ENCODE measurements around the gene SRRT.

The SRRT gene

GRCh38 chr7:100874300-100874576 is 665 bp upstream of the SRRT start:
- no peak for DNase-seq (ENCODE audit: low read depth)
- TF ChIP-seq CTCF (conservative IDR thresholded peaks at IDR 0.05; ENCODE audit: low read depth, low read length), result no peak
- H3K4me3 ChIP-seq (ENCODE audit: low read depth, low read length), result peak overlapping the region; percentile 94

GRCh38 chr7:100875356-100875751 is 451 bp downstream of the SRRT start:
- TF ChIP-seq CTCF (conservative IDR thresholded peaks at IDR 0.05; ENCODE audit: low read depth, low read length), result no peak
- DNase-seq (ENCODE audit: low read depth), result no peak
- H3K4me3 ChIP-seq (ENCODE audit: low read depth, low read length), result peak overlapping the region; percentile 94

GRCh38 chr7:100878013-100878412 is 3.1 kb downstream of the SRRT start:
- no peak overlapping the region for H3K4me3 ChIP-seq (ENCODE audit: low read depth, low read length)
- no peak for DNase-seq (ENCODE audit: low read depth)
- no peak for TF ChIP-seq CTCF (conservative IDR thresholded peaks at IDR 0.05; ENCODE audit: low read depth, low read length)

GRCh38 chr7:100878685-100879084 is 3.8 kb downstream of the SRRT start:
- no peak for TF ChIP-seq CTCF (conservative IDR thresholded peaks at IDR 0.05; ENCODE audit: low read depth, low read length)
- DNase-seq (ENCODE audit: low read depth), result no peak
- no peak overlapping the region for H3K4me3 ChIP-seq (ENCODE audit: low read depth, low read length)

GRCh38 chr7:100879685-100880261 is 4.9 kb downstream of the SRRT start:
- TF ChIP-seq CTCF (conservative IDR thresholded peaks at IDR 0.05; ENCODE audit: low read depth, low read length), result no peak
- H3K4me3 ChIP-seq (ENCODE audit: low read depth, low read length), result no peak overlapping the region
- no peak for DNase-seq (ENCODE audit: low read depth)

- TF ChIP-seq CTCF (conservative IDR thresholded peaks at IDR 0.05; ENCODE audit: low read depth, low read length), result no peak
- no peak for DNase-seq (ENCODE audit: low read depth)
- H3K4me3 ChIP-seq (ENCODE audit: low read depth, low read length), result no peak overlapping the region
Measured at GRCh38 chr7:100880645-100881044, 5.7 kb downstream of the SRRT start.

- TF ChIP-seq CTCF (conservative IDR thresholded peaks at IDR 0.05; ENCODE audit: low read depth, low read length), result no peak
- no peak overlapping the region for H3K4me3 ChIP-seq (ENCODE audit: low read depth, low read length)
- no peak for DNase-seq (ENCODE audit: low read depth)
Measured at GRCh38 chr7:100881136-100881535, 6.2 kb downstream of the SRRT start.
